ENCODE results near the gene SOX14. TPM values are rescaled to one million over a fixed set of nuclear protein-coding genes. Genes with fewer than 3 reads are reported as not detected.

SOX14 gene
- total RNA-seq, 1 experiment from 2014 or later = not detected

GRCh38 chr3:137766041-137766875 is 2.1 kb downstream of the SOX14 start:
- Histone ChIP-seq H3K4me3 (ENCODE audit: low read length) (no peak overlapping the region), H3K9ac (ENCODE audit: low read length) (no peak overlapping the region), H3K4me1 (ENCODE audit: insufficient read depth, low read length) (no peaks in the 10 kb centered on the region), H3K9me2 (replicated peaks; ENCODE audit: low read length) (no peaks in the 10 kb centered on the region), H3K36me3 (ENCODE audit: low read depth, low read length) (no peaks in the 10 kb centered on the region), H2AFZ (ENCODE audit: low read length) (no peak overlapping the region), H4K20me1 (ENCODE audit: low read length) (no peaks in the 10 kb centered on the region), H3K27me3 (ENCODE audit: low read length) (peaks cover 86% of the 10 kb centered on the region), H3K9me3 (ENCODE audit: low read length) (no peaks in the 10 kb centered on the region), H3K4me2 (ENCODE audit: low read length) (no peak overlapping the region), H3K79me2 (ENCODE audit: low read length) (no peaks in the 10 kb centered on the region), H3K27ac (ENCODE audit: low read length) (no peak overlapping the region), H3F3A (ENCODE audit: low read length, unreplicated experiment) (no peaks in the 10 kb centered on the region)
- no peak for TF ChIP-seq CTCF (conservative IDR thresholded peaks at IDR 0.05; ENCODE audit: low read depth, low read length)
- ChIA-PET POLR2A (ENCODE audit: unreplicated experiment) (no interaction called here), CTCF (no interaction called here)
- DNase-seq (no peak), ATAC-seq (no peak)
- intact Hi-C loops (cut with micrococcal nuclease) = no loop called here
- BruUV-seq (replicated peaks) = no TSS peak

GRCh38 chr3:137766876-137767537 is 2.9 kb downstream of the SOX14 start:
- Histone ChIP-seq H3K9me2 (replicated peaks; ENCODE audit: low read length) (no peaks in the 10 kb centered on the region), H3K4me2 (ENCODE audit: low read length) (no peak overlapping the region), H3K79me2 (ENCODE audit: low read length) (no peaks in the 10 kb centered on the region), H3K27me3 (ENCODE audit: low read length) (peaks cover 82% of the 10 kb centered on the region), H2AFZ (ENCODE audit: low read length) (no peak overlapping the region), H3K27ac (ENCODE audit: low read length) (no peak overlapping the region), H3K9ac (ENCODE audit: low read length) (no peak overlapping the region), H3F3A (ENCODE audit: low read length, unreplicated experiment) (no peaks in the 10 kb centered on the region), H4K20me1 (ENCODE audit: low read length) (no peaks in the 10 kb centered on the region), H3K9me3 (ENCODE audit: low read length) (no peaks in the 10 kb centered on the region), H3K36me3 (ENCODE audit: low read depth, low read length) (no peaks in the 10 kb centered on the region), H3K4me3 (ENCODE audit: low read length) (no peak overlapping the region), H3K4me1 (ENCODE audit: insufficient read depth, low read length) (no peaks in the 10 kb centered on the region)
- DNase-seq (no peak), ATAC-seq (no peak)
- TF ChIP-seq EZH2 (IDR thresholded peaks at IDR 0.05; ENCODE audit: low read length, unreplicated experiment) (no peak), CTCF (conservative IDR thresholded peaks at IDR 0.05; ENCODE audit: low read depth, low read length) (no peak), EZH2phosphoT487 (IDR thresholded peaks at IDR 0.05; ENCODE audit: borderline replicate concordance, low read length) (no peak)
- ChIA-PET CTCF (no interaction called here), POLR2A (ENCODE audit: unreplicated experiment) (no interaction called here)
- no TSS peak for BruUV-seq (replicated peaks)
- intact Hi-C loops (cut with micrococcal nuclease) = no loop called here

Data from PC-3 (cell line).